ENCODE data around the gene SLC10A3.

SLC10A3 gene, protein sequence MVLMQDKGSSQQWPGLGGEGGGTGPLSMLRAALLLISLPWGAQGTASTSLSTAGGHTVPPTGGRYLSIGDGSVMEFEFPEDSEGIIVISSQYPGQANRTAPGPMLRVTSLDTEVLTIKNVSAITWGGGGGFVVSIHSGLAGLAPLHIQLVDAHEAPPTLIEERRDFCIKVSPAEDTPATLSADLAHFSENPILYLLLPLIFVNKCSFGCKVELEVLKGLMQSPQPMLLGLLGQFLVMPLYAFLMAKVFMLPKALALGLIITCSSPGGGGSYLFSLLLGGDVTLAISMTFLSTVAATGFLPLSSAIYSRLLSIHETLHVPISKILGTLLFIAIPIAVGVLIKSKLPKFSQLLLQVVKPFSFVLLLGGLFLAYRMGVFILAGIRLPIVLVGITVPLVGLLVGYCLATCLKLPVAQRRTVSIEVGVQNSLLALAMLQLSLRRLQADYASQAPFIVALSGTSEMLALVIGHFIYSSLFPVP

DNA sequence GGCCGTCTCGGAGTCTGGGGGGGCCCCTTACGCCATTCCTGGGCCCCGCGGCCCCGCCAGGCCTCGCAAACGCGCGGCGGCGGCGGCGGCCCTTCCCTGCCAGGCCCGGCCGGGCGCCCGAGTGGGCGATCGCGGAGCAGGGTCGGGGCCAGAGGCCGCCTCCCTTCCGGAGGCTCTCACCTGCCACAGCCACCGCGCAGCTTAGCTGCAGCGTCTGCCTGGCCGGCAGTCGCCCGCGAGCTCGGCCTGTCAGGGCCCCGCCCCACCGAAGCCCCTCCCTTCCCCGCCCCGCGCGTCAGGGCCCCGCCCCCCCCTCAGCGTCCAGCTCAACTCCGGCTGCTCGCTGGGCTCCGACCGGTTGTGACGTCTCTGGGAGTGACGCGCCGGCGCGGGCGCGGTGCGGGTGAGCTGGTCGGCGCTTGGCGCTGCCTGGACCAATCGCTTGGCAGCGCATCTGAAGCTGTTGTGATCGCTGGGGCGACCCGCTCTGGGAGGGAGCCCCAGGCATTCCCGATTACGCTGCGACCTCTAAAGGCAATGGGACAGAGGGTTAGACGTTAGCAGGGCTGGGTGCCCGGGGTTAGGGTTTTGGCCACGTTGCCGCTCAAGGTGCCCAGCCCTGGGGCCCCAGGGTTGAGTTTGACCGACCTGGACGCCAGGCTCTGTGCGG, at the start of gene SLC10A3:
SLC10A3 (minus strand) TSS at position 216 of the 670 bp plus-strand sequence. CDS start 1,689 bp downstream, outside the sequence.
- peak; percentile 90 for FAIRE-seq

DNA sequence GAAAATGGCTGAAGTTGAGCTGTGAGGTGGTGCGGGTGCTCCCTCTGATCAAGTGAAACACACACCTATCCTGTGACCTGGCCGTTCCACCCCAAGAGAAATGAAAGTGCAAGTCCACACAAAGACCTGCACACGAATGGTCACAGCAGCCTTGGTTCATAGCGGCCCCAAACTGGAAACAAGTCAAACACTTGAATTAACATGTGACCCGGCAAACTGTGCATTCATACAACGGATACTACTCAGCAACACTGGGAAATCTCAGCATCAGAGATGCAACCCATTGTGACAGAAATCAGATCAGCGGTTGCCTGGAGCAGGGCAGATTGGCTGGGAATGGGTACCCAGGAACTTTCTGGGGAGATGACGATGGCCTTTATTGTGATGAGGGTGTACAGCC, 48.6 kb upstream of the SLC10A3 start:
- FAIRE-seq, result no peak

DNA sequence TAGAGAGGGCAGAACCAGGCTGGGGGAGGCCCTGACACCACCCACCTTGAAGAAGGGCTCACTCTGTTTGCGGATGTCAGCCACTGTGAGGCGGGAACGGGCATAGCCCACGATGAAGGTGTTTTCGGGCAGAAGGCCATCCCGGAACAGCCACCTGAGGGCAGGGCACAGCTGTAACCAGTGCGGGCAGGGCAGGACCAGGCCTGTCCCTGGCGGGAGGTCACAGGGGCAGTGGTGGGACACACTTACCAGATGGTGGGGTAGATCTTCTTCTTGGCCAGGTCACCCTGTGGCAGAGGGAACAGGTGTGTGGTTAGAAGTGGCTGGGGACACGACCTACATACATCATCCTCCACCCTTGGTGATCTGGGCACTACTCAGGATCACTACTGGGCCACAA, 45.5 kb upstream of the SLC10A3 start:
- FAIRE-seq, result no peak

DNA sequence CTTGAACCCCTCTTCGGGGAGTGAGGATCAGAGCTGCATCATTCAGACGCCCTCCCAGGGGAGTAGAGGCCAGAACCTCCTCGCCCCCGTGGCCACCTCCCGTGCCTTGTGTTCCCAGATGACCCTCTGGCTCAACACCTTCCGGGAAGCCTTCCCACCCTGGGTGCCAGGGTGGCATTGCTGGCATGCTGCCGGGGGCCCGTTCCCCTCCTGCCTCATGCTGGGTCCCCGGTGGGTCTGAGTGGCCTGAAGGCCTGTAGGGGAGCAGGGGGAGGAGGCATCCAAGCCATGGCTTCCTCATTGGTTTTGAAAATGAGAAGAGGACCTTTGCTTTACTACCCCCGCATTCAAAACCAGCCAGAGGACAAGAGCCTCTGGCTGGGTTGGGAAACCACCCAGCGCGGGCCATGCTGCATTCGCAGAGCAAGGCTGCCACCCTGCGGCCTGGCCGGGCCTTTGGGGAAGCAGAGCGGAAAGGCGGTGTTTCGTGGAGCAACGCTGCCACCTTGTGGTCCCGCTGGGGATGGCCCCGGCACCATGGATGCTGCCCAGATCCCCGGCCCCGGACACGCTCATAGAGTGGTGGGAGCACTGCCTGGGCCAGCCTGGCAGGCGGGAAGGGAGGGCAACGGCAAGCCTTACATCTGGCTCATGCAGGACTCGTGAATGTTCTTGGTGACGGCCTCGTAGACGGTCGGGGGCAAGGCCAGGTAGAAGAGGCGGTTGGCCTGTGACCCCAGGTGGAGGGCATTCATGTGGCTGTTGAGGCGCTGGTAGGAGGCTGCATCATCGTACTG, 44.3 kb upstream of the SLC10A3 start:
- FAIRE-seq, result peak; percentile 87

DNA sequence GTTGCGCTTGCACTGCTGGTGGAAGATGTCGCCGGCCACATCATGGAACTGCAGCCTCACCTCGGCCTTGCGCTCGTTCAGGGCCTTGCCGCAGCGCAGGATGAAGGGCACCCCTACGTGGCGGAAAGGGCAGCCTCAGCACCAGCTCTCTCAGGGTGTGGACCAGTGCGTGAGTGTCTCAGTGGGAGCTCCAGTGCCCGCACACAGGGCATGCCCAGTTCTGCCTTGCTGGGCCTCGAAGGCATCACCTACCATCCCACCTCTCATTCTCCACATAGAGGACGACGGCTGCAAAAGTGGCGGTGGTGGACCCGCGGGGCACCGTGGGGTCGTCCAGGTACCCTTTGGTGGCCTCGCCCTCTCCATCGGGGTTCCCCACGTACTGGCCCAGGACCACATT, 42.3 kb upstream of the SLC10A3 start:
- no peak for FAIRE-seq

DNA sequence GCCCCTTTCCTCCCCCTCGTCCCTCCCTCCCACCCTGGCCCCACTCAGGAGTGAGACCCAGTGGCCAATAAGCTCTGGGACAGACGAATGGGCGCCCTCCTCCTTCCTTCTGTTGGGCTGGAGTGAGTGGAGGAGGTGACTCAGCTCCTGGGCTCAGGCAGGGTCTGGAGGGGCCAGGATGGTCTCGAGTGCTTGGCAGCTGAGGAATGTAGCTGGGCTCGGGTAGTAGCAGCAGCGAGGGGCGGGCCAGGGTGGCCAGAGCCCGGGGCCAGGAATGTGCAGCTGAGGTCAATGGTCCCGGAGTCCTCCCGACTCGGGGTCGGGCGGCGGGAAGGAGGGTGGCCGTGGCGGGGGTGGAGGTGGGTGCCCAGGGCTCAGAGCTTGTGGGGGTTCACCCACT, 41.2 kb upstream of the SLC10A3 start:
- FAIRE-seq, result no peak

DNA sequence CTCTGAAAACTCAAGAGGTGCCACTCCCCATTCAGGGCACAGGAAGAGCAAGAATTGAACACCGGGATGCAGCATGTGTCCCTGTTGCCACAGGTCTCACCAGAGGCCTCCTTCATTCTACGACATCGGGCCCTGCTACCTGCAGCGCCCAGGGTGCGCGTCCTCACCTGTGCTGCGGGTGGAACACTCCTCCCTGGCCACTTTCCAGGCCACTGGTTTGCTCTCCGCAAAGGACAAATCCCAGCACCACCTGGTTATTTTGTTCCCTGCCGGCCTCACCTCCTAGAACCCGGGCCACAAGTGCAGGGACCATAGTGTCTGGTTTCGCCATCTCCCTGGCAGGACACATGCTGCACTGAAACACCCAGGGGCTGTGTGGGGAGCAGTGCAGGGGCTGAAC, 39.9 kb upstream of the SLC10A3 start:
- no peak for FAIRE-seq

DNA sequence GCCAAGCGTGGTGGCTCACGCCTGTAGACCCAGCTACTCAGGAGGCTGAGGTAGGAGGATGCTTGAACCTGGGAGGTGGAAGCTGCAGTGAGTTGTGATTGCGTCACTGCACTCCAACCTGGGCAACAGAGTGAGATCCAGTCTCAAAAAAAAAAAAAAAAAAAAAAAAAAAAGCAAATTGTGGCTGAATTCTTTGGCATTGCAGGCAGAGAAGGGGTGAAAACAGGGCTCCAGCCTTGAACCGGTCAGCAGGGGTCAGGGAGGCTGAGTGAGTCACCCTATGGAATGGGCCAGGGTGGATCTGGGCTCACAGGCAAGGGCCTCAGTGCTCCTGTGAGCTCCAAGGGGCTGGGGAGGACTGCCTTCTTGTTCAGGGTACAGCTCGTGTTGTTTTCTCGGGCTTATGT, 38.8 kb upstream of the SLC10A3 start:
- no peak for FAIRE-seq

DNA sequence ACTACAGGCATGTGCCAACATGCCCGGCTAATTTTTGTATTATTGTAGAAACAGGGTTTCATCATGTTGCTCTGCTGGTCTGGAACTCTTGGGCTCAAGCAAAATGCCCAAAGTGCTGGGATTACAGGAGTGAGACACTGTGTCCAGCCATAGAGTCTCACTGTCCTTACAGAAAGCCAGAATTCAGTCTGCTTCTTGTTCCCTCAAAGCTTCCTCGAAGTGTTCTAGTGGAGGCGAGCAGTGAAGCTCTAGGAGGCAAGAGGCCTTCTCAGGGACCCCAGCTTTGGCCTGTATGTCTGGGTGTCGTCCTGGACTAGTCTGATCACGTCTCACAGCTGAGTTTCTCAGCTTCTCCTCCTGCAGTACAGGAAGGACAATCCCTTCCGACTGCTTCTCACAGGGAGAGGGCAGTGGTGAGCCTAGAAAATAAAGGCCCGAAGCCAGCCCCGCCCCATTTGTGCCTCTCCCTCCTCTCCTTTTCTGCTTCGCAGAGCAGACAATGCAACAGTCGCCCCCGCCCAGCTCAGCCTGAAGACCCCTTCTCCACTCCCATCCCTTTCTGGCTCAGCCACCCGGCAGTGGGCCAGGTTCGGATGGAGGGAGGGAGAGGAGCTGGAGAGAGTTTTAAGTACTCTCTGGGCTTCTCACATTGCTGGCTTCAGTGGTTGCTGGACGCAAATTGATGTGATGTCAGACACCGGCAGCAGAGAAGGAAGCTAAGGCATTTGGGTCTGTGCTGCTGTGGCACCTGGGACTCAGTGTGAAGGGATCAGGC, 36.7 kb upstream of the SLC10A3 start:
- peak; percentile 86 for FAIRE-seq

DNA sequence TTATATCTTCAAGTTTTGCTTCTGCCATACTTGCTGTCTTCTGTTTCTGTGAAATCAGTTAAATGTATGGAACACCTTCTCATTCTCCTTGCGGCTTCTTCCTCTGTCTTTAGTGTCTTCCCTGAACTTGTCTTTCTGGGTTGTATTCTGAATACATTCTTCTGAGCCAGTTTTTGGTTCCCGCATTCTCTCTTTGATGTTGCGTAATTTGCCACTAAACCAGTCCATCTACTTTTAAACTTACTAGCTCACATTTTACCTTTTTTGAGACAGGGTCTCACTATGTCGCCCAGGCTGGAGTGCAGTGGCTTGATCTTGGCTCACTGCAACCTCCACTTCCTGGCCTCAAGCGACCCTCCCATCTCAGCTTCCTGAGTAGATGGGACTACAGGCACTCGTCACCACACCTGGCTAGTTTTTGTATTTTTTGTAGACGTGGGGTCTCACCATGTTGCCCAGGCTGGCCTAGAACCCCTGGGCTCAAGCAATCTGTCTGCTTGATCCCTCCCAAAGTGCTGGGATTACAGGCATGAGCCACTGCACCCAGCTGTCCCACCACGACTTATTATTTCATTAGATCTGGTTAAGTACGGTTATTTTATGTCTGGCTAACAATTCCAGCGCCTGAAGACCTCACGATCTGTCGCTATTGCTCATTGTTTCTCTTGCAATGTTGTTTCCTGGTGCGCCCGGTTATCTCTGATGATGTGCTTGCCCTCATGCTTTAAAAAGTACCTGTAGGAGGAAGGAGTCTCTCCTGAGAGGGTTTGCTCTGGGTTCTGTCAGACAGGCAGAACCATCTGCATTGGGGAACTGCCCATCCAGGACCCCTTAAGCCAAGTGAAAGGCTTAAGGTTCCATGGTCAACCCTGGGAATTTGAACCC, 35.4 kb upstream of the SLC10A3 start:
- no peak for FAIRE-seq

DNA sequence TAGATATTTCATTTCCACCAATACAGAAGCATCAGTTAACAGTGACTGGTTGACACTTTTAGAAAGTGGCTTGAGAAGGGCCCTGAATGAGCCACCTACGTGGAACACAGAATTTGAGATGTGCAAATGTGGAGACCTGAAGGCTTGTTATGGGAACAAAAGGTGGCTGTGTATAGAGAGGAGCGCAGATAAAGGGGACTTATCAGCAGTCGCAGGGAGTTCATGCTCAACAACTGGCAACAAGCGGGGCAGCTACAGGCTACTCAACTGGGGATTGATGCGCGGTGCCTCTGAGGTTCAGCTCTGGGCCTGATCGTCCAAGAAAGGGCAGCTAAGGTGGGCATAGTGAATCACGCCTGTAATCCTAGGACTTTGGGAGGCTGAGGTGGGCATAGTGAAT, 29.0 kb upstream of the SLC10A3 start:
- no peak for FAIRE-seq

DNA sequence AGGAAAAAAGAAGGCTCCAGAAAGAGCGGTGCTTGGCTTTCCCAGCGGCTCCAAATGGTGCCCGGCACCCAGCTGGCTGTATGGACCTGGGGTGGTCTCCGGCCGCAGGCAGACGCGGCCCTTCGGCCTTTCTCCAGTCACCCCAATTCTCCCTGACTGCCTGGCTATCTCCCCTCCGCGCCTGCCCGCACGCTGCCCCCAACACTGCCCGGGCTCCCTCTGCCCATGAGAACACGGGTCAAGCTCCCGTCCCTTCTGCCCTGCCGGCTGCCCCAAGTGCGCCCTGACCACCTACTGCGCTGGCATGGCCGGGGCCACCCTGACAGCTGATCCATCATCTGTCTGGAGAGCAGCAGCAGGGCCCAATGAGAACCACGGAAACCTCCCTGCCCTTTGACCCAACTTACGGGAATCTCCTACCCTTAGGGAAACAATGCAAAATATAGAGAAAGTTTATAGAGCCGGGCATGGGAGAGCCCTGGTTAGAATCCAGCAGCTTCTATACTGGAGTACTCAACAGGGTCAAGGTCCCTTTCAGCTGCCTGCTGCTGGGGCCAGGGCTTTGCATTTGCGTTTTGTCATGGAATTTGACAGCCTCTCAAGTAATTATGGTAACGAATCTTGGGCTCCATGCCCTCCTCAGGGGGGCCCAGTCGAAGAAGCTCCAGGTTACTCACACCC, 26.8 kb upstream of the SLC10A3 start:
- no peak for FAIRE-seq

DNA sequence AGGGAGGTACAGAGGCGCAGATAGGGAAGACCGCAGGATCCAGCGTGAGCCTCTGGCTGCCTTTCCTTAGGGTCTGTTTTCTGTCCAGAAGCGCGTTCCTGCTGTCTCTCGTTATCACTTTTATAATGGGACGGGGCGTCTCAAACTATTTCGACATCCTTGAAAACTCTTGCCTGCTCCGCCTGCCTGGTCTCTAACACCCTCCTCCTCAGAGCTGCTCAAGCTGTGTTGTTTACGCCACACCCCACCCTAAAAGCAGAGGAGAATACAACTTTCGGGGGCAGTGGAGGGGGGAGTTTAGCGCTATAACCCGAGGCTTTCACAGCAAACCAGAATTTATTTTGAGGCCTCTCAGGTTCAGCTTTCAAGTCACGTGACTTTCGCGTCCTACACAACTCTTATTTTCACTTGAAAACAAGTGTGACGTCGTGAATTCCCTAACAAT, 26.2 kb upstream of the SLC10A3 start:
- FAIRE-seq, result no peak

DNA sequence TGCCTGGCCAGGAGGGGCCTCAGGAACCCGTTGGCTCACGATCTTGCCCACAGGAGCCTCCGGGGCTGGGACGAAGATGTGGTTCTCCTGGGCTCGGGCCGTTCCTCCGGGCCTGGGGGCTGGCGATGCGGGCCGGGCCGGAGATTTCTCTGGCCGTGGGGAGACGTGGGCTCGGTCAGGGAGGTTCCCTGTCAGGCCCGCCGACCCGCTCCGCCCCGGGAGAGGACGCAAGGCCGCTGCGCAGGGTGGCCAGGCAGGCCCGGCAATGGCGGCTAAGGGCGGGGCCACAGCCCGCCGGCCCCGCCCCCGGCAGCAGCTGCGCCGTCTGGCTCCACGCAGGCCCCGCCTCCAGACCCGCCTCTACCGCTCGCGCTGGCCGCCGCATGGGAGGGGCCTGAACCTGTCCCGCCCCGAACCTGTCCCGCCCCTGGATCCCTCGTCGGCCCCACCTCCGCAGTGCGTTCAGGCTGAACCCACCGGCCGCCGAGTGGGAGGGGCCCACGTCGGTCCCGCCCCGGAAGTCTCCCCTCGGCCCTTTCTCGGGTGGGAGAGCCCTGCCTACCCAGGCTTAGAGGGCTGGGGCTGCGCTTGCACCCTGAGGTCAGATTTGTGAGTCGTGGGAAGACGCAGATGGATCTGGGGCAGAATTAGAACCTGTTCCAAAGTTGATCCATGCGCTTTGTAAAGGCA, 25.7 kb upstream of the SLC10A3 start, which contains the start of gene FAM3A:
FAM3A (minus strand) TSS at position 267 of the 690 bp plus-strand sequence. CDS start 460 bp downstream, outside the sequence.
- peak; percentile 92 for FAIRE-seq

DNA sequence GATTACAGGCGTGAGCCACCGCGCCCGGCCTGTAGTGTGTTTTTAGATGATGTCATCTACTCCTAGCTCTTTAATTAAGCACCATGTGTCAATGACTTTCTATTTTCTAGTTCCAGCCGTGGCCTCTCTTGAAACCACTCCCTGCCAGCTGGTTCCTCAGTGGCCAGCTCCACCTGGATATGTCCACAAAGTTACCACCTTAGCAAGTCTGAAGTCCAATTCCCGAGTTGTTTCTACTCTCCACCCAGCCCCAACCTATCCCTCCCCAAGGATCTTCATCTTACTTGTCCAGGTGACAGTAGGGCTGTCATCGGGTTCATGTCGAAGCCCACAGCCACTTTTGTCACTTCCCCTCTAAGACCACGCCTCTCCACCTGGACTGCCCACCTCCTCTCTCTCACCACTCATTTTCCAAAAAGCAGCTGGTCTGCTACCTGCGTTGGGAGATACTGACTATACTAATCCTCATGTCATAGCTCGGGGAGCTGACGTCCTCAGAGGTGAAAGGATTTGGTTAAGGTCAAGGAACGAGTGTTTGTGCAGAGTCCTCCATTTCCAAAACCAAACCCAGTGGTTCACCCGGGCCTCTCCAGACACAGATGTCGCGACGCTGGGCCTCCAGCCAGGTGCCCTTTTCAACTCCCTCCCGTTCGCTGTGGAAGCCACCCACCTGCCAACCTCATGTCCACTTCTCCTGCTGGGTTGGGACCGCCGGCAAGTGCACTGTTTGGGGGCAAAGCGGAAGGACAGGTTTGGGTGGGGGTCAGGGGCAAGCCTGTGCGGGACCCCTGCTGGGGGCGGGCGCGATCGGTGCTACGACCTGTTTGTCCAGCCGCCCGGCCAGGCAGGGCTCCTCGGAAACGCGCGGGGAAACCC, 24.9 kb upstream of the SLC10A3 start:
- FAIRE-seq, result no peak

DNA sequence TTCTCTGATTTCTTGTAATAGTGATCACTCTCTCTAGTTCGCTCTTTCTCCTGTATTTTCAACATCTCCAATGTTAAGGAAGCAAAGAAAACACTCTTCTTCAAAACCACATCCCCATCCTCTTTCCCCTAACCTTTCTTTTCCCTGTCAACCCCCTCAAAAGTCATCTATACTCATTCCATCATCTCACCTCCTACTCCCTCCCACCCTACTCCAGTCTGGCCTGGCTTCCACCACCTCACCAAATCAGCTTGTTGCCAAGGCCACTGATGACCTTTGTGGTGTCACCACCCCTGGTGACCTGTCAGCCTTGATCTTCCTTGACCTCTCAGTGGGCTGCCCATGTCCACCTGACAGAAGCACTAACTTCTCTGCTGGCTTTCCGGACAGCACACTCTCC, 23.3 kb upstream of the SLC10A3 start:
- FAIRE-seq, result no peak

DNA sequence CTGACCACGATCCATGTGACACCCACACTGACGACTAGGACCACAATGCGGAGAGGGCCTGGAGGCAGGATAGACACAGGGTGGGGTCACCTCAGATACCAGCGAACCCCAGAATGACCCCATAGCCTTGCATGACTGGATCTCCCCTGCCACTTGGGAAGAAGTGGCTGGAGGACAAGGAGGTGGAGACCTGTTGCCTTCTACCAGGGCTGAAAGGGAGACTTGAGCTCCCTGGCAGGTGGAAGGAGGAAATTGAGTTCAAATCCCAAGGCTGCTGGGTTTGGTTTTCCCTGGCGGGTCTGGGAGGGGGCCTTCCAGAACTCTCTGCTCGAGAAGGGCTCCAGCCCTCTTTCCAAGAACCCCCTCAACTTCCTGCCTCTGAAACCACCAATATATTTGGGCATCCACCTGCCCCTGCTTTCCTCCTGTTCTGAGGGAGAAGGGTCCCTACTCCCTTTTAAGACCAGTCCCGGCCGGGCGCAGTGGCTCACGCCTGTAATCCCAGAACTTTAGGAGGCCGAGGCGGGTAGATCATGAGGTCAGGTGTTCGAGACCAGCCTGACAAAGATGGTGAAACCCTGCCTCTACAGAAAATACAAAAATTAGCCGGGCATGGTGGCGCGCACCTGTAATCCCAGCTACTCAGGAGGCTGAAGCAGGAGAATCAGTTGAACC, 22.6 kb upstream of the SLC10A3 start:
- FAIRE-seq, result no peak

DNA sequence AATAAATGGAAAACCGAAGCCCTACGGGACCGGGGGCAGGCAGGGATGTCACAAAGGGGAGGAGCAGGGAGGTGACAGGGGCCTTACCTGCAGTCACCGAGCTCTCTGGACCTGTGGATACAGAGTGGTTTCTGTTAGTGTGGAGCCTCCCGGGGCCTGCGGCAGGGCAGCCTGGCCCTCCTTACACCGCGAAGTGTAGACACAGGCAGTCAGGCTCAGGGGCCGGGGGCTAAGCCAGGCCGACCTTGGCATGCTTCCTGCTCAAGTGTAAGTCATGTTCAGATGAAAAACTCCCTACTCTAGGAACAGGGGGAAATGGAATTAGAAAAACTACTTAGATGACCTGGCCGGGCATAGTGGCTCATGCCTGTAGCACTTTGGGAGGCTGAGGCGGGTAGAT, 21.3 kb upstream of the SLC10A3 start:
- no peak for FAIRE-seq
